ENCODE data around the gene IL1RN.

Gene IL1RN

DNA sequence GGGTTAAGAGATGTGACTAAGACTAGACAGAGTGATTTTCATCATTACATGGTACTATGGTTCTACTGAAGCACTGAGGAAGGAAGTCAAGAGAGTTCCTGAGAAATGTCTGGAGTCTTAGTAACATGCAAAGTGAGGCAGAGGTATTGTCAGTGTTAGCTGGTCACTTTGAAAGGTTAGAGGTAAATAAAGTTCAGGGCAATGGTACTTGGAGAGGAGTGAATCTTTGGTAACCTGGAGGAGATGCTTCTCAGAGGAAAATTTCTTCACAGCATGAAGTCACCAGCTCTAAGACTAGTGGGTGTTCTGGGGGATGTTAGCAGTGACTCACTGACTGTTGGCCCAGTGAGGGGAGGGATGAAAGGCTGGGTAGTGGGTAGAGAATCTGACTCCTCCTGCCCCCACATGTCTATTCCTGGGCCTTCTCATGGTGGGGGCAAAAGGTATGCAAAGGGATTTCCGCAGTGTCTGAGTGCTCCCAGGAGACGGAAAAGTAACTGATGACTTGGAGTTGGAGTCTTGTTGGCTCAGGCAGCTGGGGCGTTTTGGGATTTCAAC, 23.3 kb upstream of the IL1RN start:
- DNase-seq = no peak

DNA sequence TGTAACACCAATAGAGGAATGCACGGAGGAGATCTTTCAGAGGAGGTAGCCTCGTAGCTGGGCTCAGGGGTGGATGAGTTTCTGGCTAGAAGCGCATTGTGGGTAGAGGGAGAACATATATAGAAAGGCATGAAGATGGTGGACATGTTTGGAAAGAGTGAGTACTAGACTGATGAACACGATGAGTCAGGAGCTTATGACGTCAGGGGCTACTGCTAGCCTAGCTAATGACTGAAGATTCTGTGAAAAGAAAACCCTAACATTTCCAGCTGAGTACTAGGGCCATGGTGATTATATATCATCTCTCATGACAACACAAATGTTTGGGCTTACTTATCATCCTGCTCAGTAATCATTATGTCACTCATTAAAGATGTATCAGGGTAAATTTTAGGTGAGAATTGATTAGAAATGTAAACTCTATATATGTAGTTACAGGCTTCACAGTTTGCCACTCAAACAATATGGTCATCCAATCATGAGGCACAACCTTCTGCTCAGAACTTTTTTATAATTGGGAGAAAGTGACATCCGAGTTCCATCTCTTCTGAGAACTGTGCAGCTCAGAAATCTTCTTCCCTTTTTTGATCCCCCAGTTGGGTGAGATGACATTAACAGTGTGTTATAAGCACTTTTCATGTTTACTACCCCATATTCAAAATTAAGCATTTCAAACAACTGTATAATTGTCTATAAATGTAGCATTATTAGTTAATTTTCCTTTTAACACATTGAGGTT, 22.2 kb upstream of the IL1RN start:
- no peak for DNase-seq

GRCh38 chr2:113111121-113111520, 16.3 kb upstream of the IL1RN start:
- no peak for DNase-seq

DNA sequence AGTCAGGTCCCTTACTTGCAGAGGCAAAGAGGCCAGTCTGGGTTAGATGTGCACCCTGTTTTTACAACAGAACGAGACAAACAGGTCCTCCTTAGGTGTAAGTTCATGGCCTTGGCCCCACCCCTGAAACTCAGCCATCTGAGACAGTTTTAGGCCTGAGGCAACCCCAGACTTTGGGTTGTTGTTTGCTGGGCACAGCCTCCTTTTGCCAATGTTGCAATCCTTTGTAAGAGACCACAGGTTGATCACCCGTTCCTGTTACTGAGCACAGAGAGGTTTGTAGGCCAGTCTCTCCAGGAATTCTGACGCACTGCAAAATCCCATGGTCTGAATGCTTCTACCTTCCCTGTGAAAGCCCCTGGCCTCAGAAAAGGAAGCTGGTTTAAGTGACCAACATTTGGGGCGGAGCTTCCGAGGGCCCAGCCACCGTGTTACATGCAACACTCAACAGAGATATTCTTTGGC, 15.5 kb upstream of the IL1RN start:
- DNase-seq = no peak

GRCh38 chr2:113112441-113112840, 15.0 kb upstream of the IL1RN start:
- DNase-seq = no peak

- DNase-seq = no peak
Observed at GRCh38 chr2:113112871-113113270, 14.5 kb upstream of the IL1RN start.

- no peak for DNase-seq
Observed at GRCh38 chr2:113113807-113114206, 13.6 kb upstream of the IL1RN start.

GRCh38 chr2:113114224-113114945, 13.0 kb upstream of the IL1RN start:
- no peak for DNase-seq

- no peak for DNase-seq
Observed at GRCh38 chr2:113114996-113115395, 12.4 kb upstream of the IL1RN start.

GRCh38 chr2:113116100-113116958, 11.1 kb upstream of the IL1RN start:
- no peak for DNase-seq

- no peak for DNase-seq
Observed at GRCh38 chr2:113117541-113118262, 9.7 kb upstream of the IL1RN start.

DNA sequence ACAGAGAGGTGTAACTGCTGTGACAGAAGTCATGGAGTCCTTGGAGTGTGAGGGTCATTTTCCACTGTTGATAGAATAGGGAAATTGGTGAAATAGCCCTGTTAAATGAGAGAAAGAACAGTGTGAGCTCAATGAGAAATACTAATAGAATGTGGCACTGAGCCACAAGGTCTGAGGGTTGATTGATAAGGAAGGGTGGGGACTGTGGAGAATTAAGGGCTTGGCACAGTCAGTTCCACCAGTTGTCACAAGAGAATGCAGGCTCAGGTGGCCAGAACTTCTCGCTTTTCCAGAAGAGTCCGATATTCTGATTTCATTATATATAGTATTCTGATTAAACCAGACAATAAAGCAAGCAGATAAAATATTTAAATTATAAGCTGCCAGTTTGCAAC, 9.1 kb upstream of the IL1RN start:
- DNase-seq = no peak

- DNase-seq = no peak
Observed at GRCh38 chr2:113119111-113119510, 8.3 kb upstream of the IL1RN start.

DNA sequence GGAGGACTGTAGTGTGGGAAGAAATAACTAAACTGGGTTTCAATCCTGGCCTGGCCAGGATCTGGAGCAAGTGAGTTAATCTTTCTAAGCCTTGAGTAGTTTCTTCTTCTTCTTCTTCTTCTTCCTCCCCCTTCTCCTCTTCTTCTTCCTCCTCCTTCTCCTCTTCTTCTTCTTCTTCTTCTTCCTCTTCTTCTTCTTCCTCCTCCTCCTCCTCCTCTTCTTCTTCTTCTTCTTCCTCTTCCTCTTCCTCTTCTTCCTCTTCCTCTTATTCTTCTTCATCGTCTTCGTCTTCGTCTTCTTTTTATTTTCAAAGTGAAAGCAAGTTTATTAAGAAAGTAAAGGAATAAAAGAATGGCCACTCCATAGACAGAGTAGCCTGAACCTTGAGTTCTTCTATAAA, 6.5 kb upstream of the IL1RN start:
- DNase-seq = no peak

DNA sequence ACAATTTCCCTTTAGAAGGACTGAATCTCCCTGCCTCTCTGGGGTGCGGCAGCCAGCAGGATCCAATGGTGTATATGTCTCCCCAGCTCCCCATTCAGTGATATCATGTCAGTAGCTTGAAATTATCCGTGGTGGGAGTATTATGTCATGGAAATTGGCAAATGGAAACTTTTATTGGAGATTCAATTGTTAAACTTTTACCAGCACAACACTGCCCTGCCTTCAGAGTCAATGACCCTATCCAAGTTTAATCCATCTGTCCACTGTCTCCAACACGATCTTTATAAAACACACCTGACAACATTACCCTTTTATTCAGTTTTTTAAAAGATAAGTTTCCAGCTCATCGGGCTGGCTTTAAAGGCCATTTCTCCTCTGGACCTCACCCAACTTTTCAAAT, 5.0 kb upstream of the IL1RN start:
- no peak for DNase-seq

DNA sequence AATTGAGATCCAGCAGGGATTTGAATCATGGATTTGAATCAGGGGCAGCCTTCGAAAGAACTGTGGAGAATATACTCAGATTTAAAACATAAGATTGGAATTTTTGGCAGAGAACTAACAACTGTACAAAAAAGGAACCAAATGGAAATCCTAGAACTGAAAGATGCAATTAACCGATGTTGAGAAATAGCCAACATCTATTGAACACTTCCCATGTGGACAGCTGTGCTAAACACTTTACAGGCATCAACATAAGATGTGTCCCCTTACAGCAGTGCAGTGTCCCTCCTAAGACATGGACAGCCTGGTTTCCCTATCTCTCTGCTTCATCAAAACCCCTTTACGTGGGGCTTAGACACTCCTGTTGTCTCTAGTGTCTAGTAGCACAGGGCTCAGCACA, 3.7 kb upstream of the IL1RN start:
- no peak for DNase-seq

DNA sequence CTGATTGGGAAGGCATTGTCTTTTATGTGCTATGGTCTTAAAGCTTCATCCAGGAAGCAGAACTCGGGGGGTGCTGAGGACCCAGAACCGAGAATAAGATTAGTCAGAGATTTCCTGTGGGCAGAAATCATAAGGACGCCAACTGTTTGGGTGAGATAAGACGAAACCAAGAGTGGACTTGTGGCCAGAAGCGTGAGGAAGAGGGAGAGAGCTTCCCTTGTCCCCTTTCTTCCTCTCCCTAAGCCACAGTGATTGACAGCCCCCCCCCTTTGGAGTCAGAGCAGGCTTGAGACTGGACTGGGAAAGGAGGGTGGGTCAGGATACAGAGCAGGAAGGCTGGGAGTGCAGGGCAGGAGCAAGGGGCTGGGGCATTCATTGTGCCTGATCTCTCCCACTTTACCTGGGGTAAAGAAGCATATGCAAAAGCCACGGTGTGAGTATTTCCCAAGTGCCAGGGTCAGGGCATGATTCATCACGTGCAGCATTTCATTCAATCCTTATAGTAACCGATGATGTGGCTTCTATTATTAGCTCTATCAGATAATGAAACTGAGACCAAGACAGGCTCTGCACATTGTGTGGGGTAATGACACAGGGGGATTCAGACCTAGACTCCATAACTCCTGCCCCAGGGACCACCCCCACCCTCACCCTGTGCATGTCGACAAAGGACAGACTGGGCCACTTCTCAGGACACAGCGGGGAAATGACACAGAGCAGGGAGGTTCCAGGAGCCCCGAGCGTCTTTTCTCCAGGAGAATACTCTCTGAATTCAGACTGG, 3.0 kb upstream of the IL1RN start:
- peak in 3 of 14 donors; percentile 2 to 14 (median 5) for DNase-seq

- DNase-seq = no peak
Observed at GRCh38 chr2:113124984-113125855, 2.2 kb upstream of the IL1RN start.

- DNase-seq = no peak
Observed at GRCh38 chr2:113127646-113128570, 510 bp downstream of the IL1RN start.

Measured in C1 segment of cervical spinal cord (tissue), 14 donors.